AG09319 (cell line): ENCODE measurements around the gene CHID1.

Experiments
- DNase-seq: peaks from one replicate; pipeline ENCODE4 v3.0.0-alpha.2; 2010; ENCODE audit warnings: low read depth; ENCODE audit errors: extremely low read depth
- CTCF ChIP-seq: IDR thresholded peaks from 2 replicates; pipeline ENCODE4 v1.5.1; 2011; ENCODE audit warnings: low read depth, mild to moderate bottlenecking, inconsistent platforms, low read length, moderate library complexity

The CHID1 gene

DNA sequence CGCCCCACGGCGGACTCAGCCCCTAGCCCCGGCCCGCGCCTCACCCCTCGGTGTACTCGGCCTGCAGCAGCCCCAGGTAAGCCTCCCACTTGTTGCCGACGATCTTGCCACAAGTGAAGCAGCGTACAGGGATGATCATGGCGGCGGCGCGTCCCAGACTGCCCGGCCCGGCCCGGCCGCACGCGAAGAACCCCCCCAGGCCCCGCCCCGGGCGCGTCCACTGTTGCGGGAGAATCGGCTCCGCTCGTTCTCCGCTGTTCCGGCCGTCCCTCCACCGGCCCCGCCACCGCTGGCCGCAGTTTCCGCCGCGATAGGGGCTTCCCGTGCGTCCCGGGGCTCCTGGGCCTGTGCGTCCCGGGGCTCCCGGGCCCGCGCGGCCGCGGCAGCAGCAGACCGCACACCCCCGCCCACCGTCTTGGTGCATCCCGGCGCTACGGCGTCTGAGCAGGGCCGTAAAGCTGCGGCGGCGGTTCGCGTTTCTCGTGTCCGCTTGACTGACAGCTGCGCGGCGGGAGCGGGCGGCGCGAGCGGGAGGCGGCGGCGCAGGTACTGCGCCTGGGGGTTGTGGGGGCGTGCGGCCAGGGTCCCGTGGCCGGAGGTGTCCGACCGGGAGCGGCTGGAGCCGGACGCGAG lies 68.1 kb downstream of the CHID1 start, which contains the start of the genes POLR2L and TSPAN4:
POLR2L (minus strand) TSS at position 160 of the 633 bp plus-strand sequence; CDS start at position 139, 21 bp downstream.
TSPAN4 (plus strand) TSS at position 483 of the 633 bp plus-strand sequence. CDS start 7,453 bp downstream, outside the sequence.
- no peak for TF ChIP-seq CTCF
- peak; percentile 74 for DNase-seq

- no peak for TF ChIP-seq CTCF
- no peak for DNase-seq
Observed at GRCh38 chr11:841981-842369, 68.6 kb downstream of the CHID1 start.

GRCh38 chr11:839875-840617 lies 70.6 kb downstream of the CHID1 start:
- peak; percentile 21 for TF ChIP-seq CTCF
- no peak for DNase-seq

DNA sequence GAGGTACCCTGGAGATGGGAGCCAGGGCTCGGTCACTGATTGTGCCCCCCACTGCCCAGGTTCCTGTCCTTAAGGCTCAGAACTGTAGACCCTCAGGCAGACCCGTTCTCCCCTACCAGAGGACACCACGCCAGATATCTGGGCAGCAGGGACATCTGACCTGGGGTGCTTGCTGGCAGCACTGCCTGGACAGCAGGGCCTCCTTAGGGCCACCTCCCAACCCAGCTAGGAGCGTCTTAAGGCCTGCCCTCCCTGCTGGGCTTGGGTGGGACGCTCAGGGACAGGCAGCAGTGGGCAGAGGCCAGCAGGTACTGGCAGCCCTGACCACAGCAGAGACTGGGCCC lies 71.4 kb downstream of the CHID1 start:
- TF ChIP-seq CTCF = no peak

GRCh38 chr11:838441-839279 lies 72.0 kb downstream of the CHID1 start:
- TF ChIP-seq CTCF = peak; percentile 21
- DNase-seq = no peak

More for the DNA sequence above, 71.4 kb downstream of the CHID1 start:
- no peak for DNase-seq

DNA sequence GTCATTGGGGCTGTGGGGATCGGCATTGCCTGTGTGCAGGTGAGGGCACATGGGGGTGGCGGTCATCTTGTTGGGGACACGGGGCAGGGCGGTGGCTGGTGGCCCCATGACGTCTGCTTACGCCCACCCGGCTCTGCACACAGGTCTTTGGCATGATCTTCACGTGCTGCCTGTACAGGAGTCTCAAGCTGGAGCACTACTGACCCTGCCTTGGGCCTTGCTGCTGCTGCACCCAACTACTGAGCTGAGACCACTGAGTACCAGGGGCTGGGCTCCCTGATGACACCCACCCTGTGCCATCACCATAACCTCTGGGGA lies 72.7 kb downstream of the CHID1 start:
- TF ChIP-seq CTCF = no peak
- DNase-seq = no peak
